ENCODE results near the gene PLXNA4. TPM values are rescaled to one million over a fixed set of nuclear protein-coding genes. Genes with fewer than 3 reads are reported as not detected.

Gene PLXNA4
- total RNA-seq, 2 donors from 2014 or later, result 12.2 to 27.7 TPM

DNA sequence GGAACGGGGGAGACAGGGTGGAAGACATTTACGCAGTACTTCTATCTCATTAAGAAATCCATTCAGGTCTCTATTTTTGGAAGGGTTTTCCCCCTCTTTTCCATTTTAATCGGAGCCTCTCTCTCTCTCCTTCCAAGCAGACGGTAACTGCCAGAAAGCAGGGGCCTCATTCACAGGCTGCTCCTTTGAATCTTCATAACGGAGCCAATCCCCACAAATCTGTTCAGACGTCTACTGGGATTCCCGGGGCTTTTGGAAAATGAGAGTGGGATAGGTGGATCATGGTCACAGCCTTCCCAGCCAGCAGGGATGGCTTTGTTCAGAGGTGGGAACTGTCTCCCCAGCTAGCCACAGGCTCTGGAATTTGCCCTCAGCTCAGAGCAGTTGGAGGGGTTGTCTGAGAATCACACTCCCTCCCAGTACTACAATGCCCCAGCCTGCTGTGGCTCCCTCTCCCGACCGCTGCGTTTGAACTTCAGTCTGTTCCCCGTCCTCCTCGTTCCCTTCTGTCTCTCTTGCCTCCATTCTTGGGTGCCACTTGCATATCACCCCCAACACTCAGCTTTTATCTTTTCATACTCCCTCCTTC is 413.6 kb downstream of the PLXNA4 start:
- ATAC-seq (ENCODE audit: insufficient number of reproducible peaks, low FRiP score, low read depth) (no peak), DNase-seq (ENCODE audit: low spot score) (no peak)
- H3K9me3 ChIP-seq, result no peaks in the 10 kb centered on the region
- H3K27ac ChIP-seq, result no peak overlapping the region
- H3K27me3 ChIP-seq (replicated peaks; ENCODE audit: insufficient read depth), result no peaks in the 10 kb centered on the region
- H3K4me3 ChIP-seq, result no peak overlapping the region
- TF ChIP-seq CTCF (IDR thresholded peaks at IDR 0.05), result no peak
- H3K4me1 ChIP-seq (ENCODE audit: control insufficient read depth in 1 of 2, low read depth in 2 of 2), result peaks cover 4 to 31% of the 10 kb centered on the region in 2 donors
- peaks cover 12% of the 10 kb centered on the region for H3K36me3 ChIP-seq

GRCh38 chr7:132161976-132162375 is 414.3 kb downstream of the PLXNA4 start:
- ATAC-seq (ENCODE audit: insufficient number of reproducible peaks, low FRiP score, low read depth), result no peak
- no peak for DNase-seq (ENCODE audit: low spot score)
- Histone ChIP-seq H3K27me3 (replicated peaks; ENCODE audit: insufficient read depth) (no peaks in the 10 kb centered on the region), H3K4me3 (no peak overlapping the region), H3K36me3 (peaks cover 14% of the 10 kb centered on the region), H3K9me3 (no peaks in the 10 kb centered on the region), H3K4me1 (ENCODE audit: control insufficient read depth in 1 of 2, low read depth in 2 of 2) (peaks cover 4 to 31% of the 10 kb centered on the region in 2 donors), H3K27ac (no peak overlapping the region)
- no peak for TF ChIP-seq CTCF (IDR thresholded peaks at IDR 0.05)

DNA sequence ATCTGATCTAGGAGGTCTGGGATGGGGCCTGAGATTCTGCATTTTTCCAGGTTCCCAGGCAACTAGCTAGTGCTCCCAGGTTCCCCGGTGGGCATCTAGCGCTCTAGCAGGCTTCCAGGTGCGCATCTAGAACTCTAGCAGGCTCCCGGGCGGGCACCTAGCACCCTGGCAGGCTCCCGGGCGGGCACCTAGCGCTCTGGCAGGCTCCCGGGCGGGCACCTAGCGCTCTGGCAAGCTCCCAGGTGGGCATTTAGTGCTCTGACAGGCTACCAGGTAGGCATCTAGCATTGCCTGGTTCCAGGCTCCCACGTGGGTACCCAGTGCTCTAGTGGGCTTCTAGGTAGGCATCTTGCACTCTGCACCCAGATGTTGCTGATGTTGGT is 414.7 kb downstream of the PLXNA4 start:
- no peak for TF ChIP-seq CTCF (IDR thresholded peaks at IDR 0.05)
- H3K27me3 ChIP-seq (replicated peaks; ENCODE audit: insufficient read depth), result no peaks in the 10 kb centered on the region
- DNase-seq (ENCODE audit: low spot score) (no peak), ATAC-seq (ENCODE audit: insufficient number of reproducible peaks, low FRiP score, low read depth) (no peak)
- H3K36me3 ChIP-seq, result peaks cover 14% of the 10 kb centered on the region
- no peak overlapping the region for H3K27ac ChIP-seq
- no peak overlapping the region for H3K4me3 ChIP-seq
- no peaks in the 10 kb centered on the region for H3K9me3 ChIP-seq
- H3K4me1 ChIP-seq (ENCODE audit: control insufficient read depth in 1 of 2, low read depth in 2 of 2), result peaks cover 4 to 31% of the 10 kb centered on the region in 2 donors

DNA sequence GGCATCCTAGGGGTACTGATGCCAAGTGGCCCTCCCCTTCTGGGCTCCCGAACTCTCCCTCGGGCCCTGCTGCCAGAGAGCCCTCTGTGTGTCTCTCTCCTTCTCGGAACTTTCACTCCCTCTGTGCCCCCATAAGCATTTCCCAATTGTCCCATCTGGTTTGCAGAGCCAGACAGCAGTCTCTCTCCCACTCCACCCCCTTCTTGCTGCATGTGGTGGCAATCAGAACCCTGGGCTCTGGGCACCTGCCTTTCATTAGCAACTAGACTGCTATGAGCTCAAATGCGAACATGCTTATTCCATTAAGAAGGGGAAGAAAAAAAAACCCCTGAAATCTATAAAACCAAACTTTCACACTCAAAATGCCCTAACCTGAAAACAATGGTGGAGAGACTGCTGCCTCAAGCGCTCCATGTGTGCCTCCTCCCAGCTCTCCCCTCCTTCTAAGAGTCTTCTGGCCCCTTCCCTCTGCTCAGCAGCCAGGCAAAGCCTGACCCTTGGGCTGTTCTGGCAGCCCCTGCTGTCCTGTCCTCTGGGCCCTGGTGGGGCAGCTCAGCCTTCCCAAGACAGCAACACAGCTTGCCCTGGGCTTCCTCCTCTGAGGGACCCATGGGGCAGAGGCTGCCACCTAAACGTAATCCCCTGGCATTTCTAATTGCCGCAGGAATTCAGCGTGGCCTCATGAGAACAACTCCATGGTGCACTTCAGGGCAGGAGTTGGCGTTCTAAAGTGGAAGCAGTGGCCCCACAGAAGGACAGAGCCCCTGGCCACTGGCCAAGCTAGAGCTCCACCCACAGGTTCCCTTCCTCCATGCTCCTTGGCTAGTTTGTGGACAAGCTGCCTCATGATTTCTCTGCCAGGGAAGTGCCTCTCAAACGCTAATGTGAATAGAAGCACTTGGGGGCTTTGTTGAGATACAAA is 415.4 kb downstream of the PLXNA4 start:
- Histone ChIP-seq H3K36me3 (peaks cover 14% of the 10 kb centered on the region), H3K4me3 (no peak overlapping the region), H3K27ac (no peak overlapping the region), H3K4me1 (ENCODE audit: control insufficient read depth in 1 of 2, low read depth in 2 of 2) (peaks cover 4 to 31% of the 10 kb centered on the region in 2 donors), H3K9me3 (no peaks in the 10 kb centered on the region), H3K27me3 (replicated peaks; ENCODE audit: insufficient read depth) (no peaks in the 10 kb centered on the region)
- DNase-seq (ENCODE audit: low spot score) (no peak), ATAC-seq (ENCODE audit: insufficient number of reproducible peaks, low FRiP score, low read depth) (no peak)
- TF ChIP-seq CTCF (IDR thresholded peaks at IDR 0.05), result no peak

- H3K27ac ChIP-seq, result no peak overlapping the region
- no peak for TF ChIP-seq CTCF (IDR thresholded peaks at IDR 0.05)
- H3K36me3 ChIP-seq, result peaks cover 13% of the 10 kb centered on the region
- no peaks in the 10 kb centered on the region for H3K9me3 ChIP-seq
- H3K27me3 ChIP-seq (replicated peaks; ENCODE audit: insufficient read depth), result no peaks in the 10 kb centered on the region
- no peak overlapping the region for H3K4me3 ChIP-seq
- DNase-seq (ENCODE audit: low spot score), result no peak
- H3K4me1 ChIP-seq (ENCODE audit: control insufficient read depth in 1 of 2, low read depth in 2 of 2), result peaks cover 4 to 31% of the 10 kb centered on the region in 2 donors
- no peak for ATAC-seq (ENCODE audit: insufficient number of reproducible peaks, low FRiP score, low read depth)
These were observed 417.4 kb downstream of the PLXNA4 start for GRCh38 chr7:132158841-132159240.

Data from thoracic aorta (tissue), 2 donors.